GM19468 (cell line): Measurements from ENCODE around the gene PILRA.
"Not testable (repeated sequence)": the region's sequence is repeated elsewhere in the genome, so short reads cannot be mapped to it uniquely, and the experiment has no call there.

ENCODE experiments used
- ATAC-seq: cut with Tn5 transposase; IDR thresholded peaks from one replicate; pipeline ENCODE4 v1.9.1; 2021; ENCODE audit warnings: mild to moderate bottlenecking, moderate library complexity, moderate number of reproducible peaks; ENCODE audit not compliant: unreplicated experiment; ENCODE audit errors: extremely low read depth

Gene PILRA

GRCh38 chr7:100430493-100431285 is 57.4 kb downstream of the PILRA start:
- ATAC-seq = no peak

DNA sequence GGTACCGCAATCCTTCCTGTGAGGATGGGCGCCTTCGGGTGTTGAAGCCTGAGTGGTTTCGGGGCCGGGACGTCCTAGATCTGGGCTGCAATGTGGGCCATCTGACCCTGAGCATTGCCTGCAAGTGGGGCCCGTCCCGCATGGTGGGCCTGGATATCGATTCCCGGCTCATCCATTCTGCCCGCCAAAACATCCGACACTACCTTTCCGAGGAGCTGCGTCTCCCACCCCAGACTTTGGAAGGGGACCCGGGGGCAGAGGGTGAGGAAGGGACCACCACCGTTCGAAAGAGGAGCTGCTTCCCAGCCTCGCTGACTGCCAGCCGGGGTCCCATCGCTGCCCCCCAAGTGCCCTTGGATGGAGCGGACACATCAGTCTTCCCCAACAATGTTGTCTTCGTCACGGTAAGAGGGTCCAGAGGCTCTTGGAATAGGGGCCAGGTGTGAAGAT is 58.0 kb downstream of the PILRA start:
- no peak for ATAC-seq

DNA sequence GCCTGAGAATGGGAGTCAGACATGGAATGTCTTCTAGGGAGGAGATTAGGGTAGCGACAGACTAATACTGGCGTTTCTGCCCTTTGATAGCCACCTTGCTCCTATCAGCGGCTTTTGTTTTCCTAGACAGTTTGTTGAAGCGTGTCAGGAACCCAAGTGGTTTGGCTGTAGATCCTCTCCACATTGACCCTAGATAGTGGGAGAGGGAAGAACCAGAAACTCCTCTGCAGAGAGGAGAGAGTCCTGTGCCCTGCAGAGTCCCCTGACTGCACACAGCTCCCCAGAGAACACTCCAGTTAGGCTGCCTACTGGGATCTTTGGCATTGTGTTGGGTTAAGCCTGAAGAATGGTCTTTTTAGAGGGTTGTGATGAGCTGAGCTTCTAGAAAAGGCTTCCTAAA is 58.8 kb downstream of the PILRA start:
- no peak for ATAC-seq

GRCh38 chr7:100432621-100433275 is 59.5 kb downstream of the PILRA start:
- no peak for ATAC-seq

DNA sequence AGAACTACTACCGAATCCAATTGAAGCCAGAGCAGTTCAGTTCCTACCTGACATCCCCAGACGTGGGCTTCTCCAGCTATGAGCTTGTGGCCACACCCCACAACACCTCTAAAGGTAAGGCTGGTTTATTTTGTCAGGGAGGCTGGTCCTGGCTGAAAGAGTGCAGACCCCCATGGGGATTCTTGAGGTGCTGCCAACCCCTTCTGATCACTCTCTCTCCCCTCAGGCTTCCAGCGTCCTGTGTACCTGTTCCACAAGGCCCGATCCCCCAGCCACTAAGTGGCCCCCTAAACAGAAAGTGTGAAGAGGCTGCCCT is 59.9 kb downstream of the PILRA start:
- no peak for ATAC-seq

- ATAC-seq = no peak
Measured at GRCh38 chr7:100433592-100434296, 60.5 kb downstream of the PILRA start.

GRCh38 chr7:100434297-100435144 is 61.2 kb downstream of the PILRA start:
- no peak for ATAC-seq

DNA sequence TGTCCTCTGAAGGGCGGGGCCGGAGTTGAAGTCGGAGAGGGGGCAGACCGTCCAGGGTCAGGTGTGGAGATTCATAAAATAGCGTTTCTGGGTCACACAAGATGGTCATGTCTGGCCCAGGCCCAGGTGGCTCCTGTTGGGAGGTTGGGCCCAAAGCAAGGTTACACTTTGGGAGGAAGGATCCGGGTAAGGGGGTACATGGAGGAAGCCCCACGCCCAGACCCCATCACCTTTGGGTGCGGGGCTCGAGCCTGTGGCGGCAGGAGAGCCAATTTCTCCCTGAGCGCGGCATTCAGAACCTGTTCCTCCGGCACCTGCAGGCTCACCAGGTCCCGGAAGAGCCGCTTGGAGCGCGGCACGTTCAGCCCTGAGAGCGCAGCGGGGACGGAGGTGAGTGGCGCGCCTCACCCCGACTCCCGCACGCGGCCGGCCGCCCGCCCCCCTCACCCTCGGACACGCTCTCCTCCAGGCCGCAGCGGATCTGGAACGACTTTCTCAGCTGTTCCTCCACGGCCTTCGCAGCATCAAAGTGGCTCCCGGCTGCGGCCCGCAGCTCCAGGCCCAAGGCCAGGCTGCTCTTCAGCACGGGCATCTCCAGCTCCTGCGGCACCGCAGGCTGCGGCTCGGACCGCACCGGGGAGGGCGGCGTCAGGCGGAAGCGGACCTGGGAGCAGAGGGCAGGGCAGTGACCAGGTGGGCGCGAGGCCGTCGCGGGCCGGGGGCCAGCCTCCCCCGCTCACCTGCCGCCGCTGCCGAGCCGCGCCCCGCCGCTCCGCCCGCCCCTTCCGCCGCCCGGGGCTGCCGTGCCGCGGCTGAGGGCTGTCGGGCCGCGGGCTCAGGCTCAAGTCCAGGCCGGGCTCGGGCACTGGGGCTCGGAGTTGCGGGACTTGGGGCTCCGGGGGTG is 62.4 kb downstream of the PILRA start:
- ATAC-seq = no peak

DNA sequence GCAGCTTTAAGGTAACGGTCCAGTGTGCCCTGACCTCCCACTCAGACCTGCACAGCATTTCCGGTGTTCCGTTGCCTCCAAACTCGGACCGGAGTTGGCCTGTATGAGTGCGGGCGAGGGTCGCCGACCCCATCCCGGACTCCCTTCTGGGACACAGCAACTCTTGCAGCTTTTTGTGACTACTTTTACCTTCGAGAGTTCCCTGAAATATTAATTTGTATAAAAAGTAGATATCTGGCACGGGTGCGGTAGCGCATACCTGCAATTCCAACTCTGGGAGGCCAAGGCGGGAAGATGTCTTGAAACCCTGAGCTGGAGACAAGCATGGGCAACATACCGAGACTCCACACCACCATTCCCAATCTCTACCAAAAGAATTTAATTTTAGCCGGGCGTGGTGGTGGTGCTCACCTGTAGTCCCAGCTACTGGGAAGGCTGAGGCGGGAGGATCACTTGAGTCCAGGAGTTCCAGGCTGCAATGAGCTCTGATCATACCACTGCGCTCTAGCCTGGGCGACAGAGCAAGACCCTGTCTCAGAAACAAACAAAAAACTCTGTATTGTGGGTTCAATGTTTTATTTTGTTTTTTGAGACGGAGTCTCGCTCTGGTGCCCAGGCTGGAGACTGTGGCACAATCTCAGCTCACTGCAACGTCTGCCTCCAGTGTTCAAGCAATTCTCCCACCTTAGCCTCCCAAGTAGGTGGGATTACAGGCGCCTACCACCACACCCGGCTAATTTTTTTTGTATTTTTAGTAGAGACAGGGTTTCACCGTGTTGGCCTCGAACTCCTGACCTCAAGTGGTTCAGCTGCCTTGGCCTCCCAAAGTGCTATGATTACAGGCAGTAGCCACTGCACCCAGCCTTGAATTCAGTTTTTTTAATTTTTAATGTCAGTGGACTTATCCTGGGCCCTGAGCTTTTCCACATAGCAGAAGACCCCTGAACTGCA is 64.1 kb downstream of the PILRA start:
- ATAC-seq = no peak

GRCh38 chr7:100438172-100438571 is 64.9 kb downstream of the PILRA start:
- no peak for ATAC-seq

- not testable (repeated sequence) for ATAC-seq
Measured at GRCh38 chr7:100438731-100439130, 65.4 kb downstream of the PILRA start.

DNA sequence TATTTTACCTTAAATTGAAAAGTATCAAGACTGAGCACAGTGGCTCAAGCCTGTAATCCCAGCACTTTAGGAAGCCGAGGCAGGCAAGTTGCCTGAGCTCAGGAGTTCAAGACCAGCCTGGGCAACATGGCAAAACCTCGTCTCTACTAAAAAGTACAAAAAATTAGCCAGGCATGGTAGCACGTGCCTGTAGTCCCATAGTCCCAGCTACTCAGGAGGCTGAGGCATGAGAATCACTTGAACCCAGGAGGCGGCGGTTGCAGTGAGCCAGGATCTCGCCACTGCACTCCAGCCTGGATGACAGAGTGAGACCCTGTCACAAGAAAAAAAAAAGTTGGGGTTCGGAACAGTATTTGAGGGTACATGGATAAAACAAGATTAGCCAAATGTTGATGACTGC is 66.0 kb downstream of the PILRA start:
- not testable (repeated sequence) for ATAC-seq

GRCh38 chr7:100441641-100442535 is 68.6 kb downstream of the PILRA start:
- ATAC-seq = no peak

- no peak for ATAC-seq
Measured at GRCh38 chr7:100443096-100443840, 70.0 kb downstream of the PILRA start.

DNA sequence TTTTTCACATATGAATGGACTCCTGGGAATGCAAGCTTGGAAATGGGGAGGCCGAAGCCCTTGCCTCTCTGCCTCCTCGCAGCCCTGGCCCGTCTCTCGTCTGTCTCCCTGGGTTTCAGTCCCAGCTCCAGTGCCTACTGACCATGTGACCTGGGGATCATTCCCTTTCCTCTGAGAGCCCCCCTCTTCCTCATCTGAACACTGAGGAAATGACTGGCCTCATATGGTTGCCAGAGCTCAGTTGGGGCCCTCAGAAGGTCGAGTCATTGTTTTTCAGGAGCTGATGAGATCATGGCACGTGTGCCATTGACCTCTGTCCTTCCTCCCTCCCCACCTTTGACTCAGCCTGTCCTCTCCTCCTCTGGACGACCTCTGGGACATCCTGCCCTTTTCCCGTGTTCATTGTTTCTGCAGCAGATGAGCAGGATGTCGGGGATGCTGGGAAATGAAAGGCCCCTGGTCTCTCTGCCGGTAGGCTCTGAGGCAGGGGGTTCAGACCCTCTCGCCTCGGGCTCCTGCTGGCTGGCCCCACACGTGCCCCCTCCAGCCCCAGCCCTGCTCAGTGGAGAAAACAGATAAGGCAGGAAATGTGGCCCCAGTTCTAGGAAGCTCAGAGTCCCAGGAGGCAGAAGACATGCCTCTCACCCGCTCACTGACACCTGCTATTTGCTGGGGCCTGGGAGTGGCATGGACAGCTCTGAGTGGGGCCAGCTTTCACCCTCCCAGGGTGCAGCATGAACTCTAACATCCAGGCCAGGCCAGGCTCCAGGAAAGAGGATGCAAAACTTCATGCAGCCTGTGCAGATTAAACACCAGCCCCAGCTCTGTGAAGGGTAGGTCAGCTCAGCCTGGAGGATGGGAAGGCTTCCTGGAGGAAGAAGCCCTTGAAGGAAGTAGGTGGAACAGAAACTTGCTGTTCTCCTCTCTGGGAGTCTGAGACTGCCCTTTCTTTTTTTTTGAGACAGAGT is 71.3 kb downstream of the PILRA start:
- ATAC-seq = no peak
